Stimulated activated CD8-positive, alpha-beta memory T cell treated with anti-CD3 and anti-CD28 coated beads, Interleukin-15, amount 100 ng/mL, for 24 hours (primary cell): Measurements from ENCODE around the gene FBXL13.
"Not testable (repeated sequence)": the region's sequence is repeated elsewhere in the genome, so short reads cannot be mapped to it uniquely, and the experiment has no call there.

Experiments
- DNase-seq: peaks from one replicate; pipeline ENCODE4 v3.0.0-alpha.2; 2020; ENCODE audit warnings: low read depth

Gene FBXL13

GRCh38 chr7:102983602-102984001 is 91.0 kb downstream of the FBXL13 start:
- no peak for DNase-seq

DNA sequence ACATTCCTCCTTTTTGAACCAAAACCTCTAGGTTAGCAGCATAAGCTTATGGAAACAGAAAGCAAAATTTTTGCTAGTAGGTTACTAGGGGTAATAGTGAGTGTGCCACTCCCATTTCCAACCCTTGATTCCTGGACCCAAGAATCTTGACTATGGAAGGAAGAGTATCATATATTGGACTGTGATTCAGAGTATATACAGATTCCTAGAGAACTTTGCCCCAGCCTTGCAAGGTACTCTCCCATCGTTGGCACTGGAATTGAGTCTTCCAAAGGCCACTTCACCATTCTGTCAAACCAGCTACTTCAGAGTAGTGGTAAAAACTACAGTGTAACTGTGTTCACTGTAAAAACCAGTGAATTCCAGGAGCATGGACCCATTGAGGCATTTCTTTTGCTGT is 92.4 kb downstream of the FBXL13 start:
- DNase-seq = no peak

DNA sequence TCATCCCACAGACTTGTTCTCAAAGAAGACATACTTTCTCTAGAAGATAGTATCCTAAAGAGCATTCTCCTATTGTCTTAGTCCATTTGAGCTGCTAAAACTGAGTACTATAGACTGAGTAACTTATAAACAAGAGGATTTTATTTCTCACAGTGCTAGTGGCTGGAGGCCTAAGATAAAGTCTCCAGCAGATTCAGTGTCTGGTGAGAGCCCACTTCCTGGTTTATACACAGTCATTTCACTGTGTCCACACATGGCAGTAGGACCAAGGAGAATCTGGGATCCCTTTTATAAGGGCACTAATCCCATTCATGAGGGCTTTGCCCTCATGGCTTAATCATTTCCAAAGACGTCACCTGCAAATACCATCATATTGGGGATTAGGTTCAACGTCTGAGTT is 93.1 kb downstream of the FBXL13 start:
- DNase-seq = no peak

GRCh38 chr7:102979670-102980069 is 94.9 kb downstream of the FBXL13 start:
- no peak for DNase-seq

- no peak for DNase-seq
Measured at GRCh38 chr7:102978284-102978683, 96.3 kb downstream of the FBXL13 start.

- not testable (repeated sequence) for DNase-seq
Measured at GRCh38 chr7:102977586-102977985, 97.0 kb downstream of the FBXL13 start.

- DNase-seq = no peak
Measured at GRCh38 chr7:102976493-102976892, 98.1 kb downstream of the FBXL13 start.

DNA sequence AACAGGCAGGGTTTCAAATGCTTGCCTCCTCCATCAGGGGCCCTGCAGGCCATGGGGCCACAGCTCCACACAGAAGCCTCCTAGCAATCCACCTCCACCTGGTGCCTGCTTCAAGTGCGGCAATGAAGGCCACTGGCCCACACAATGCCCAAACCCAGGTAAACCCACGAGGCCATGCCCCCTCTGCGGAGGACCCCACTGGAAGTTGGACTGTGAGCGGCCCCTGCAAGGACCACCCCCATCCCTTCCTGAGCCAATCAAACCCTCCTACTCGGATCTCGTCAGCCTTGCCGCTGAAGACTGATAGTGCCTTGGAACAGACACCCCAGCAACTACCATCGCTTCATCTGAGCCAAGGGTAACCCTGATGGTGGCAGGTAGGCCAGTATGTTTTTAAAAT is 98.7 kb downstream of the FBXL13 start:
- no peak for DNase-seq

DNA sequence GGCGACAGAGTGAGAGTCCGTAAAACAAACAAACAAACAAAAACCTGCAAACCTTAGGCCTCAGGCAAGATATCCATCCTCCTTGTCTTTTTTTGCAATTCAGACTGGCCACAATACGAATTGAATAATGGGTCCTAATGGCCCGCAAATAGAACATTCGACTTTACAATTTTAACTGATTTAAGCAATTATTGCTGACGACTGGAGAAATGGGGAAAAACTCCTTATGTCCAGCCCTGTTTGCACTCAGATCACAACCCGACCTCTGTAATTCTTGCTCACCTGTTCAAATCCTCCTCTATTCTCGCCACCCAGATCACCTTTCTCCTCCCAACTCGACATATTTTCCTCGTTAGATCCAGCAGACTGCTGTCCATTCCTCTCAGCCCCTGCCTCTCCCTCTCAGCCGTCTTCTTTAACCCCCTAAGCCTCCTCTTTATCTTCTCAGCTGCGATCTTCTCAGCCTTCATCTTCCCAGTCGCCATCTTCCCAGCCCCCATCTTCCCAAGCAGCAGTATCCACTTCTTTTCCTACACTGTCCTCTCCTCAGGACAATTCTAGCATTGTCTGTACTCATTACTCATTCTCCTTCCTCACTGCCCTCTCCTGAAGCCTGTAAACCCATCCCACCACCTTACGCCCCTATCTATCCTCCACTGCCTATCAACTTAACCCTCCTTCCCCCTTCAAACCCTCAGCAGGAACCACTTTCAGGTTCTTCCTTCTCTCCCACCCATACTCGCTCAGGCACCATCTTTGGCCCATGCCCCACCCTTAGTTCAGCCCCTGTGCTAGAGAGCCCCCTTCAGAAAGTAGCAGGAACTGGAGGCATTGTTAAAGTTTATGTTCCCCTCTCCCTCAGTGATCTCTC is 100.0 kb downstream of the FBXL13 start:
- DNase-seq = no peak

GRCh38 chr7:102973096-102973802 is 101.3 kb downstream of the FBXL13 start:
- no peak for DNase-seq

- DNase-seq = no peak
Measured at GRCh38 chr7:102967798-102968197, 106.8 kb downstream of the FBXL13 start.

DNA sequence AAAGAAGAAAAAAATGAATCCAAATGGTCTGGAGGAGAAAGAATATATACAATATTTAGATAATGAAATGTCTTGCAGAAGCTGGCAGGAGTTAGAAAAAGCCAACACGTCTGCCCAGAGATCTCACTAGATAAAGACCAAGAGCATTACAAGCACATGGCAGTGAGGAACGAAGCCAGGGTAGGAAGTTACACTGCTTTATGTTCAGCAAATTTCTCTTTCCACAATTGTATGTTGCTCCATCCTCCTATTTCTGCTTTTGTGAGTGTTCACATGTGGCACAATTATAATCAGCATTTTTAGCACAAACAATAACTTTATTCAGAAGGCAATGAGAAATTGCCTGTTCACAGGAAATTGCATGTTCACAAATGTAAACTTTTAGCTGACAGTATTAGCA is 108.1 kb downstream of the FBXL13 start:
- no peak for DNase-seq

DNA sequence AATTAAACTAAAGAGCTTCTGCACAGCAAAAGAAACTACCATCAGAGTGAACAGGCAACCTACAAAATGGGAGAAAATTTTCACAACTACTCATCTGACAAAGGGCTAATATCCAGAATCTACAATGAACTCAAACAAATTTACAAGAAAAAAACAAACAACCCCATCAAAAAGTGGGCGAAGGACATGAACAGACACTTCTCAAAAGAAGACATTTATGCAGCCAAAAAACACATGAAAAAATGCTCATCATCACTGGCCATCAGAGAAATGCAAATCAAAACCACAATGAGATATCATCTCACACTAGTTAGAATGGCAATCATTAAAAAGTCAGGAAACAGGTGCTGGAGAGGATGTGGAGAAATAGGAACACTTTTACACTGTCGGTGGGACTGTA is 112.6 kb downstream of the FBXL13 start:
- not testable (repeated sequence) for DNase-seq

GRCh38 chr7:102958004-102958403 is 116.6 kb downstream of the FBXL13 start:
- DNase-seq = not testable (repeated sequence)

DNA sequence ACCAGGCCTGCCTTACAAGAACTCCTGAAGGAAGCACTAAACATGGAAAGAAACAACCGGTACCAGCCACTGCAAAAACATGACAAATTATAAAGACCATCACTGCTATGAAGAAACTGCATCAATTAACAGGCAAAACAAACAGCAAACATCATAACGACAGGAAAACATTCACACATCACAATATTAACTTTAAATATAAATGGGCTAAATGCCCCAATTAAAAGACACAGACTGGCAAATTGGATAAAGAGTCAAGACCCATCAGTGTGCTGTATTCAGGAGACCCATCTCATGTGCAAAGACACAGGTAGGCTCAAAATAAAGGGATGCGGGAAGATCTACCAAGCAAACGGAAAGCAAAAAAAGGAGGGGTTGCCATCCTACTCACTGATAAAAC is 120.2 kb downstream of the FBXL13 start:
- DNase-seq = not testable (repeated sequence)

DNA sequence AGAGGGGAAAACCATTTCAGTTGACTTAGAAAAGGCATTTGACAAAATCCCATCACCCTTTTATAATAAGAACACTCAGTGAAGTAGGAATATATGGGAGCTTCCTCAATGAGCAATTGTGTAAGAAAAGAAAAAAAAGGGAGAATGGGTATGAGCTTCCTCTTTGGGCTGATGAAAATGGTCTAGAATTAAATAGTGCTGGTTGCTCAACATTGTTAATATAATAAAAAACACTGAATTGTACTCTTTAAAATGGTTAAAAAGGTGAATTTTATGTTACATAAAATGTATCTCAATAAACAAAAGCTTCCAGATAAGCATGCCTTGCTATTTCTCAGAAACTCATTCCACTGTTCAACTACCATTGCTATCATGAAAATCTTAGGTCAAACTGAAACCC is 121.2 kb downstream of the FBXL13 start:
- no peak for DNase-seq

GRCh38 chr7:102951839-102952238 is 122.8 kb downstream of the FBXL13 start:
- no peak for DNase-seq

GRCh38 chr7:102944241-102944640 is 130.4 kb downstream of the FBXL13 start:
- DNase-seq = no peak

DNA sequence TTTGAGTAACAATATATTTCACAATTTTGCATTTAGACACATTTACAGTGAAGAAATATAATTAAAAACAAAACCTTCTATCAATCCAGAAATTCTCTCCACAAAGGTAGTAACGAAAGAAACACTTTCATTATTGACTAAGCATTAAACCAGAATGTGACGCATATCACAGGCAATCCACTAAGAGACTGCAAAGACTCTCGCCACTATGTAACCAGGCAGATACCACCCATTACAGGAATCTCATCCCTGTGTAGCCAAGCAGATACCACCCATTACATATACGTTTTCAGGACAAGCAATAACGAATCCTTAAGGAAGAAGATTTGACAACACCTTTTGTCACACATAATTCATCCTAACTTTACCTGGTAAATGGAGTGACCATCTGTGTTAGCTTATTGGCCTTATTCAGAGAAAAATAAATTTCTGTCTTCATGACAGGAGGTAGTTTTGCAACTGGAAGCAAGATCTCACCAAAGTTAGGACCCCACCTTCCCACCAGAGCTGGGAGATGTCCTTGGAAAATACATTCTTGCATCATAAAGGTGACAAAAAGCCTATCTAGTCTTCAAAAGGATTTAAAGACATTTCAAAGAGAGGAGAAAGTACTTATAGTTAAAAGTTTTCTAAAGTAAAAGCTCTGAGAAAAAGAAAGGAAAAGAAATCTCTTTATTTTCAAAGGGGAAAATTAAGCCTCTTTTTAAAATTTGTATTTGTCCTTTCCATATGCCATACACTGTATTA is 131.0 kb downstream of the FBXL13 start:
- DNase-seq = no peak

GRCh38 chr7:102942868-102943267 is 131.7 kb downstream of the FBXL13 start:
- no peak for DNase-seq

DNA sequence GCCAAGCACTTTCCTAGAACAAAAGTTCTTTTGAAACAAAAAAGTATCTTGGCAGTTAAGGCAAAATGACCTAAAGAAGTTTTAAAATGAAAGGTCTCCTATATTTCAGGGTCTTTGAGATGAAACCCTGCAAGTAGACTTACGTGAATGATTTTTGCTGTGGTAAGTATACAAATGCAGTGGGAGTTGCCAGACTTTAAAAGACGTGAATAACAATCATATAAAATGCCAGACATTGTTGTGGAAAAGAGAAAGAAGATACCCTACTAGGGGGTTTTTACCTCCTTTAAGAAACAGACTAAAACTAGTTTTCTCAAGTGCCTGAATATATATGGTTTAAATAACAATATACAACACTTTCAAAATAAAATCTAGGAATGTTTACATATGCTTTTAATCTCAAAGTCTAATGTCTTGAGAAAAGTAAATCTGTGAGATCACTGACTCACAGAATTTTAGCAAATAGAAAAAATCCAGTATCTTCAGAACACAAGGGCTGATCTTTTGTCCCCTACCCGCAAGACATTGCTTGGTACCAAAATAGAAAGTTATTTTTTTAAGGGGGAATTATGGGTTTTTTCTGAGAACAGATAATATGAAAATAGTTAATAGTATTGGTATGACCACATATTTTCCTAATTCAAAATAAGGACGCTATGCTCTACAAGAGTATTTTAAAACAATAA is 132.3 kb downstream of the FBXL13 start:
- DNase-seq = no peak

- no peak for DNase-seq
Measured at GRCh38 chr7:102938679-102939078, 135.9 kb downstream of the FBXL13 start.
